ENCODE data around the gene CHD1L. TPM values are rescaled to one million over a fixed set of nuclear protein-coding genes. Genes with fewer than 3 reads are reported as not detected.

Gene CHD1L
- total RNA-seq, result 35.0 and 49.0 TPM in 2 replicates

GRCh38 chr1:147242449-147243227 is at the start of gene CHD1L:
TSS of gene CHD1L (plus strand) at chr1:147242684. CDS start at chr1:147242704, 20 bp downstream.

GRCh38 chr1:147225193-147225730 is 17.2 kb upstream of the CHD1L start, which contains the start of gene FMO5:
TSS of gene FMO5 (minus strand) at chr1:147225339. CDS start at chr1:147225029, 310 bp downstream.

Other genes with a start within 250 kb of the CHD1L start
- 16.0 and 22.4 TPM in 2 replicates for gene PRKAB2, start 70.2 kb upstream of the CHD1L start, total RNA-seq
- gene FMO5, start 17.3 kb upstream of the CHD1L start, total RNA-seq, result 0.32 and 1.5 TPM in 2 replicates

All from smooth muscle cell of the umbilical artery (primary cell).